ENCODE results near the gene C1QTNF9B. TPM values are rescaled to one million over a fixed set of nuclear protein-coding genes. Genes with fewer than 3 reads are reported as not detected.

Gene C1QTNF9B
- total RNA-seq, 1 experiment from 2014 or later, result not detected

- Histone ChIP-seq H3K4me1 (replicated peaks; ENCODE audit: insufficient read depth) (no peaks in the 10 kb centered on the region), H3K27me3 (ENCODE audit: insufficient read depth, low read depth) (no peaks in the 10 kb centered on the region), H3F3A (ENCODE audit: insufficient read depth, low read depth) (no peaks in the 10 kb centered on the region), H4K20me1 (ENCODE audit: insufficient read depth) (no peaks in the 10 kb centered on the region), H3K4me2 (no peak overlapping the region), H3K9me2 (ENCODE audit: insufficient read depth) (no peaks in the 10 kb centered on the region), H3K9me3 (ENCODE audit: insufficient read depth, low read depth) (no peaks in the 10 kb centered on the region), H3K27ac (no peak overlapping the region), H3K36me3 (ENCODE audit: low read depth) (no peaks in the 10 kb centered on the region), H3K79me2 (ENCODE audit: low read depth) (no peaks in the 10 kb centered on the region), H2AFZ (no peak overlapping the region), H3K4me3 (no peak overlapping the region)
- no peak for DNase-seq
- no TSS peak for BruUV-seq (replicated peaks)
- TF ChIP-seq CTCF (conservative IDR thresholded peaks at IDR 0.05) (no peak), EZH2 (IDR thresholded peaks at IDR 0.05; ENCODE audit: low read depth) (no peak)
- intact Hi-C loops (cut with micrococcal nuclease; ENCODE audit: unreplicated experiment), result loop anchor here (10.0 kb wide), 1 partner anchor 285 kb away; the partner anchor contains the start of gene TNFRSF19
- ChIA-PET POLR2A (ENCODE audit: unreplicated experiment) (no interaction called here), CTCF (no interaction called here)
Observed at GRCh38 chr13:23859904-23860303, 37.4 kb downstream of the C1QTNF9B start.

- Histone ChIP-seq H3K27me3 (ENCODE audit: insufficient read depth, low read depth) (no peaks in the 10 kb centered on the region), H3K27ac (no peak overlapping the region), H3F3A (ENCODE audit: insufficient read depth, low read depth) (no peaks in the 10 kb centered on the region), H3K4me2 (no peak overlapping the region), H3K4me1 (replicated peaks; ENCODE audit: insufficient read depth) (no peaks in the 10 kb centered on the region), H4K20me1 (ENCODE audit: insufficient read depth) (no peaks in the 10 kb centered on the region), H3K9me3 (ENCODE audit: insufficient read depth, low read depth) (no peaks in the 10 kb centered on the region), H3K9me2 (ENCODE audit: insufficient read depth) (no peaks in the 10 kb centered on the region), H2AFZ (no peak overlapping the region), H3K4me3 (no peak overlapping the region), H3K79me2 (ENCODE audit: low read depth) (no peaks in the 10 kb centered on the region), H3K36me3 (ENCODE audit: low read depth) (no peaks in the 10 kb centered on the region)
- TF ChIP-seq CTCF (conservative IDR thresholded peaks at IDR 0.05), result no peak
- no peak for TF ChIP-seq EZH2 (IDR thresholded peaks at IDR 0.05; ENCODE audit: low read depth)
- intact Hi-C loops (cut with micrococcal nuclease; ENCODE audit: unreplicated experiment), result no loop called here
- ChIA-PET CTCF (no interaction called here), POLR2A (ENCODE audit: unreplicated experiment) (no interaction called here)
- no TSS peak for BruUV-seq (replicated peaks)
- peak in 1 of 2 experiments; percentile 45 for DNase-seq
Observed at GRCh38 chr13:23859455-23859854, 37.8 kb downstream of the C1QTNF9B start.

- no peaks in the 10 kb centered on the region for H4K20me1 ChIP-seq (ENCODE audit: insufficient read depth)
- no peak overlapping the region for H3K4me3 ChIP-seq
- no peak overlapping the region for H3K4me2 ChIP-seq
- no peaks in the 10 kb centered on the region for H3K9me2 ChIP-seq (ENCODE audit: insufficient read depth)
- CTCF ChIA-PET, result no interaction called here
- intact Hi-C loops (cut with micrococcal nuclease; ENCODE audit: unreplicated experiment), result no loop called here
- H3F3A ChIP-seq (ENCODE audit: insufficient read depth, low read depth), result no peaks in the 10 kb centered on the region
- H3K9me3 ChIP-seq (ENCODE audit: insufficient read depth, low read depth), result no peaks in the 10 kb centered on the region
- H3K79me2 ChIP-seq (ENCODE audit: low read depth), result no peaks in the 10 kb centered on the region
- TF ChIP-seq EZH2 (IDR thresholded peaks at IDR 0.05; ENCODE audit: low read depth), result no peak
- no peak for TF ChIP-seq CTCF (conservative IDR thresholded peaks at IDR 0.05)
- no TSS peak for BruUV-seq (replicated peaks)
- no peaks in the 10 kb centered on the region for H3K4me1 ChIP-seq (replicated peaks; ENCODE audit: insufficient read depth)
- no peak overlapping the region for H2AFZ ChIP-seq
- no peaks in the 10 kb centered on the region for H3K36me3 ChIP-seq (ENCODE audit: low read depth)
- H3K27me3 ChIP-seq (ENCODE audit: insufficient read depth, low read depth), result no peaks in the 10 kb centered on the region
- POLR2A ChIA-PET (ENCODE audit: unreplicated experiment), result no interaction called here
- no peak overlapping the region for H3K27ac ChIP-seq
- DNase-seq, result no peak
Observed at GRCh38 chr13:23858546-23858945, 38.8 kb downstream of the C1QTNF9B start.

All from PC-9 (cell line).